MCF 10A (cell line): ENCODE measurements around the gene SMURF2. TPM values are rescaled to one million over a fixed set of nuclear protein-coding genes. Genes with fewer than 3 reads are reported as not detected.

Source experiments
- BruUV-seq: library from RNA; stranded (reverse); fragments of 400-500 nt; replicated peaks from 2 replicates; lab custom pipeline; 2021; lab: Mats Ljungman, UMichigan
- CTCF ChIA-PET: fragments of 300-600 bp; sonication (Branson Sonifier 250); formaldehyde crosslinking; extraction: SDS; loops from one replicate; lab custom pipeline; 2021; ENCODE audit warnings: antibody characterized with exemption, inconsistent platforms; lab: Yijun Ruan, JAX
- POLR2A ChIA-PET: fragments of 300-600, 350-650 bp; sonication (Branson Sonifier 250); formaldehyde crosslinking; extraction: SDS; loops from one replicate; lab custom pipeline; 2020; ENCODE audit warnings: antibody characterized with exemption, inconsistent platforms; lab: Yijun Ruan, JAX
- DNase-seq: peaks from one replicate; pipeline ENCODE4 v3.0.0-alpha.2; 2018; ENCODE audit not compliant: unreplicated experiment
- H3K27ac Mint-ChIP-seq: one replicate; pipeline ENCODE4 v1.8.0; 2022; ENCODE audit warnings: mild to moderate bottlenecking, low read depth, mixed read lengths; ENCODE audit not compliant: unreplicated experiment
- H3K27me3 Mint-ChIP-seq: one replicate; pipeline ENCODE4 v1.8.0; 2022; ENCODE audit warnings: mixed read lengths; ENCODE audit not compliant: insufficient read depth, unreplicated experiment
- H3K36me3 Mint-ChIP-seq: one replicate; pipeline ENCODE4 v1.8.0; 2022; ENCODE audit warnings: mild to moderate bottlenecking, moderate library complexity, mixed read lengths; ENCODE audit not compliant: insufficient read depth, unreplicated experiment
- H3K4me1 Mint-ChIP-seq: one replicate; pipeline ENCODE4 v1.8.0; 2022; ENCODE audit warnings: mixed read lengths; ENCODE audit not compliant: insufficient read depth, unreplicated experiment
- H3K4me3 Mint-ChIP-seq: one replicate; pipeline ENCODE4 v1.8.0; 2022; ENCODE audit warnings: mild to moderate bottlenecking, moderate library complexity, mixed read lengths; ENCODE audit not compliant: unreplicated experiment
- H3K9me3 Mint-ChIP-seq: one replicate; pipeline ENCODE4 v1.8.0; 2022; ENCODE audit warnings: mixed read lengths; ENCODE audit not compliant: unreplicated experiment
- CTCF ChIP-seq: fragments of 200-600 bp; IDR thresholded peaks from one replicate; pipeline ENCODE4 v1.8.0; 2022; ENCODE audit warnings: antibody characterized with exemption, mild to moderate bottlenecking; ENCODE audit not compliant: unreplicated experiment
- intact Hi-C: fragments of 100-400 bp; cut with micrococcal nuclease; formaldehyde crosslinking; loops from 2 replicates; pipeline ENCODE4 v1.14.1; 2022
- total RNA-seq: library from RNA; stranded (reverse); gene quantifications from 2 replicates; pipeline ENCODE4 v1.2.3, GENCODE V29; 2022

The SMURF2 gene
- total RNA-seq, 1 experiment from 2014 or later: 55.8 TPM

GRCh38 chr17:64653325-64653984, 8.7 kb downstream of the SMURF2 start:
- H3K36me3 Mint-ChIP-seq: peaks cover 22% of the 10 kb centered on the region
- intact Hi-C loops: no loop called here
- H3K4me3 Mint-ChIP-seq: peak overlapping the region; percentile 67
- no peaks in the 10 kb centered on the region for H3K27me3 Mint-ChIP-seq
- H3K4me1 Mint-ChIP-seq: peaks cover 29% of the 10 kb centered on the region
- peak overlapping the region; percentile 93 for H3K27ac Mint-ChIP-seq
- BruUV-seq: no TSS peak
- no peak for TF ChIP-seq CTCF
- ChIA-PET CTCF (interaction anchor here (0.5 to 1.7 kb wide), 2 partner anchors 60 to 234 kb away, joined by 3 to 5 read pairs; no protein-coding TSS in a partner anchor), POLR2A (interaction anchor here (1.0 to 14.0 kb wide), 4 partner anchors 8 to 149 kb away, joined by 4 to 143 read pairs (median 19); partner anchors contain the start of genes CEP95, DDX5 and SMURF2)
- peak; percentile 69 for DNase-seq
- no peaks in the 10 kb centered on the region for H3K9me3 Mint-ChIP-seq

- POLR2A ChIA-PET: interaction anchor here (0.9 to 14.0 kb wide), 6 partner anchors 10 to 147 kb away, joined by 3 to 143 read pairs (median 5); partner anchors contain the start of genes CEP95, DDX5 and SMURF2
- H3K4me1 Mint-ChIP-seq: peaks cover 29% of the 10 kb centered on the region
- CTCF ChIA-PET: interaction anchor here (1.0 kb wide), 1 partner anchor 14 kb away, joined by 3 read pairs; no protein-coding TSS in a partner anchor
- intact Hi-C loops: no loop called here
- peaks cover 18% of the 10 kb centered on the region for H3K36me3 Mint-ChIP-seq
- H3K4me3 Mint-ChIP-seq: peak overlapping the region; percentile 12
- BruUV-seq: no TSS peak
- H3K9me3 Mint-ChIP-seq: no peaks in the 10 kb centered on the region
- no peaks in the 10 kb centered on the region for H3K27me3 Mint-ChIP-seq
- no peak for TF ChIP-seq CTCF
- no peak for DNase-seq
- peak overlapping the region; percentile 93 for H3K27ac Mint-ChIP-seq
Measured at GRCh38 chr17:64651889-64652288, 10.2 kb downstream of the SMURF2 start.

GRCh38 chr17:64648234-64648633, 13.9 kb downstream of the SMURF2 start:
- ChIA-PET POLR2A (interaction anchor here (1.6 kb wide), 1 partner anchor 9 kb away, joined by 4 read pairs; no protein-coding TSS in a partner anchor), CTCF (interaction anchor here (0.8 to 2.4 kb wide), 4 partner anchors 10 to 226 kb away, joined by 3 to 7 read pairs (median 6); no protein-coding TSS in a partner anchor)
- H3K4me1 Mint-ChIP-seq: peaks cover 29% of the 10 kb centered on the region
- no peak overlapping the region for H3K4me3 Mint-ChIP-seq
- TF ChIP-seq CTCF: no peak
- DNase-seq: no peak
- H3K27me3 Mint-ChIP-seq: no peaks in the 10 kb centered on the region
- no TSS peak for BruUV-seq
- H3K27ac Mint-ChIP-seq: peak overlapping the region; percentile 53
- intact Hi-C loops: loop anchor here (2.0 kb wide), 1 partner anchor 141 kb away; the partner anchor contains the start of genes CEP95 and DDX5
- no peaks in the 10 kb centered on the region for H3K9me3 Mint-ChIP-seq
- peaks cover 8% of the 10 kb centered on the region for H3K36me3 Mint-ChIP-seq

GRCh38 chr17:64647817-64648216, 14.3 kb downstream of the SMURF2 start:
- Mint-ChIP-seq H3K4me3 (no peak overlapping the region), H3K4me1 (peaks cover 25% of the 10 kb centered on the region), H3K36me3 (peaks cover 7% of the 10 kb centered on the region), H3K27ac (peak overlapping the region; percentile 53), H3K27me3 (no peaks in the 10 kb centered on the region), H3K9me3 (no peaks in the 10 kb centered on the region)
- DNase-seq: no peak
- TF ChIP-seq CTCF: no peak
- ChIA-PET POLR2A (interaction anchor here (1.1 to 1.3 kb wide), 2 partner anchors 13 to 141 kb away, joined by 3 to 9 read pairs; partner anchors contain the start of gene CEP95), CTCF (interaction anchor here (0.8 to 2.4 kb wide), 3 partner anchors 10 to 226 kb away, joined by 3 to 7 read pairs (median 7); no protein-coding TSS in a partner anchor)
- BruUV-seq: no TSS peak
- intact Hi-C loops: loop anchor here (2.0 kb wide), 1 partner anchor 141 kb away; the partner anchor contains the start of genes CEP95 and DDX5
